Right ventricle myocardium inferior (tissue), 1 donor: ENCODE measurements around the gene USP9X. TPM values are rescaled to one million over a fixed set of nuclear protein-coding genes. Genes with fewer than 3 reads are reported as not detected.
"Not testable (repeated sequence)": the region's sequence is repeated elsewhere in the genome, so short reads cannot be mapped to it uniquely, and the experiment has no call there.

ENCODE experiments used
- ATAC-seq: fragments of 200-7000 bp; cut with Tn5 transposase; one replicate; pipeline ENCODE4 v1.9.1; 2020; ENCODE audit warnings: mild to moderate bottlenecking, moderate library complexity
- DNase-seq: peaks from one replicate; pipeline ENCODE4 v3.0.0; 2021; ENCODE audit errors: missing footprints
- intact Hi-C: fragments of 100-400 bp; cut with DNase I; formaldehyde crosslinking; loops from one replicate; pipeline ENCODE4 v1.11.0; 2022
- long read RNA-seq: library from polyadenylated mRNA; unstranded; transcript quantifications from one replicate; pipeline ENCODE4 v2.0.0, GENCODE V29; 2021
- total RNA-seq: library from RNA; stranded (reverse); fragmentation: NEBNext Ultra II Directional; extraction: Animal tissue kit (Norgen Biotek cat#: 25700); gene quantifications from one replicate; pipeline ENCODE4 v1.2.1, GENCODE V29; 2021
- donor health status: DM: no; HTN: yes; CAD: no; lungs with severe emphysema.

USP9X gene
- total RNA-seq: 51.6 TPM
- long read RNA-seq, partial matches to known transcripts: 1 of 1 reads
- long read RNA-seq, other reads (novel, unspliced or antisense): 0 of 1 reads

GRCh38 chrX:41084893-41085511 is at the start of gene USP9X:
TSS of gene USP9X (plus strand) at chrX:41085445. CDS start at chrX:41123629, 38,184 bp downstream.
- peak; percentile 93 for ATAC-seq
- intact Hi-C loops: loop anchor here (2.0 to 10.0 kb wide), 2 partner anchors 74 to 210 kb away; no protein-coding TSS in a partner anchor

GRCh38 chrX:41035582-41035981 is 49.7 kb upstream of the USP9X start:
- ATAC-seq (no peak), DNase-seq (no peak)
- intact Hi-C loops: no loop called here

More at GRCh38 chrX:41084893-41085511, at the start of gene USP9X:
- peak; percentile 90 for DNase-seq

- intact Hi-C loops: no loop called here
- no peak for DNase-seq
- no peak for ATAC-seq
Measured at GRCh38 chrX:41036668-41037326, 48.4 kb upstream of the USP9X start.

- intact Hi-C loops: no loop called here
- no peak for DNase-seq
- no peak for ATAC-seq
Measured at GRCh38 chrX:41043196-41043595, 42.0 kb upstream of the USP9X start.

GRCh38 chrX:41043674-41044345 is 41.4 kb upstream of the USP9X start:
- ATAC-seq (no peak), DNase-seq (no peak)
- intact Hi-C loops: no loop called here

- intact Hi-C loops: no loop called here
- DNase-seq (no peak), ATAC-seq (peak; percentile 72)
Measured at GRCh38 chrX:41045960-41046567, 39.2 kb upstream of the USP9X start.

- no peak for ATAC-seq
- intact Hi-C loops: no loop called here
Measured at GRCh38 chrX:41047878-41048534, 37.2 kb upstream of the USP9X start.

GRCh38 chrX:41050359-41050758 is 34.9 kb upstream of the USP9X start:
- DNase-seq: no peak
- no peak for ATAC-seq
- intact Hi-C loops: no loop called here

More at GRCh38 chrX:41047878-41048534, 37.2 kb upstream of the USP9X start:
- no peak for DNase-seq

- intact Hi-C loops: no loop called here
- DNase-seq: no peak
- ATAC-seq: no peak
Measured at GRCh38 chrX:41051288-41051687, 34.0 kb upstream of the USP9X start.

- intact Hi-C loops: no loop called here
- DNase-seq (no peak), ATAC-seq (no peak)
Measured at GRCh38 chrX:41055740-41056139, 29.5 kb upstream of the USP9X start.

- ATAC-seq, intact Hi-C loops, DNase-seq: not testable (repeated sequence)
Measured at GRCh38 chrX:41063276-41063675, 22.0 kb upstream of the USP9X start.

GRCh38 chrX:41064018-41064417 is 21.2 kb upstream of the USP9X start:
- DNase-seq (no peak), ATAC-seq (no peak)
- intact Hi-C loops: no loop called here

GRCh38 chrX:41066391-41066790 is 18.9 kb upstream of the USP9X start:
- intact Hi-C loops: no loop called here
- no peak for DNase-seq
- ATAC-seq: no peak

- no peak for DNase-seq
- intact Hi-C loops: no loop called here
- no peak for ATAC-seq
Measured at GRCh38 chrX:41066969-41067368, 18.3 kb upstream of the USP9X start.

- intact Hi-C loops: no loop called here
- DNase-seq: no peak
- no peak for ATAC-seq
Measured at GRCh38 chrX:41067721-41068120, 17.5 kb upstream of the USP9X start.

- ATAC-seq: no peak
Measured at GRCh38 chrX:41076742-41077141, 8.5 kb upstream of the USP9X start.

GRCh38 chrX:41081821-41082220 is 3.4 kb upstream of the USP9X start:
- intact Hi-C loops: loop anchor here (10.0 kb wide), 1 partner anchor 207 kb away; no protein-coding TSS in a partner anchor
- no peak for DNase-seq
- no peak for ATAC-seq

More at GRCh38 chrX:41076742-41077141, 8.5 kb upstream of the USP9X start:
- intact Hi-C loops: no loop called here
- no peak for DNase-seq

GRCh38 chrX:41082783-41083182 is 2.5 kb upstream of the USP9X start:
- intact Hi-C loops: loop anchor here (10.0 kb wide), 1 partner anchor 208 kb away; no protein-coding TSS in a partner anchor
- DNase-seq (no peak), ATAC-seq (no peak)
